Epithelial cell of proximal tubule (primary cell): ENCODE measurements around the gene ARMC5. TPM values are rescaled to one million over a fixed set of nuclear protein-coding genes. Genes with fewer than 3 reads are reported as not detected.

Source experiments
- DNase-seq: peaks from one replicate; pipeline ENCODE4 v3.0.0-alpha.2; 2011; ENCODE audit warnings: low read depth
- H3K4me3 ChIP-seq: 2 replicates; pipeline ENCODE4 v1.5.1; 2011; ENCODE audit warnings: low read depth, mild to moderate bottlenecking, low read length
- CTCF ChIP-seq: conservative IDR thresholded peaks from 2 replicates; pipeline ENCODE4 v1.5.1; 2012; ENCODE audit warnings: low read depth, mild to moderate bottlenecking, low read length
- total RNA-seq: library from RNA; depleted of rRNA; stranded (reverse); fragments of >200 nt; gene quantifications from 2 replicates; pipeline ENCODE4 v1.2.3, GENCODE V29; 2015

The ARMC5 gene
- total RNA-seq, 1 donor from 2014 or later = 10.3 TPM

GRCh38 chr16:31504159-31504558 lies 44.9 kb downstream of the ARMC5 start:
- H3K4me3 ChIP-seq = no peak overlapping the region
- no peak for TF ChIP-seq CTCF
- no peak for DNase-seq

GRCh38 chr16:31505483-31505882 lies 46.2 kb downstream of the ARMC5 start:
- no peak for DNase-seq
- TF ChIP-seq CTCF = no peak
- no peak overlapping the region for H3K4me3 ChIP-seq

- no peak for DNase-seq
- peak overlapping the region; percentile 95 for H3K4me3 ChIP-seq
- TF ChIP-seq CTCF = no peak
Measured at GRCh38 chr16:31507617-31507928, 48.3 kb downstream of the ARMC5 start.

GRCh38 chr16:31507929-31508705 lies 48.8 kb downstream of the ARMC5 start, which contains the start of gene RUSF1:
RUSF1 (minus strand) TSS chr16:31508391; CDS start chr16:31508373, 18 bp downstream.
- TF ChIP-seq CTCF = no peak
- no peak for DNase-seq
- H3K4me3 ChIP-seq = peak within 1 kb of the TSS; percentile 95

DNA sequence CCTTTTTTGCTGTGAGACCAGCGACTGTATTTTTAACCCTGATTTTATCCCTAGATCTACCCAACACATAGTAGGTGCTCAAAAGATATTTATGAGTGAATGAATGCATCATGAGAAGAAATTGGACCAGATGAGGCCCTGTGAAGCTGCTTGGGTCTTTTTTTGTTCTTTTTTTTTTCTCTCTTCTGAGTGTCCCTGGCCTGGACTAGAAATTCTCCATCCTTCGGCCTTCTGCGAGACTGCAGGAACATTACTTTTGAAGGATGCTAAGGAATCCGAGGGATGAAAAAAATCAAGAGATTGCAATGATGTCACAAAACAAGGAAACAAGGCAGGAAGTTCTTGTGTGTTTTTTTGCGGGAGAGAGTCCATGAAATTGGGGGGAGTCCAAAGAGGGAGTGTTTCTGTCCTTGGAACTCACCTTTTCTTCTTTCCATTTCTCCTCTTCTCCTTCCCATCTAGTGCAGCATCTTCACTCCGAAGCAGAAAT lies 49.5 kb downstream of the ARMC5 start:
- TF ChIP-seq CTCF = no peak
- H3K4me3 ChIP-seq = peak overlapping the region; percentile 95
- DNase-seq = no peak

- no peak overlapping the region for H3K4me3 ChIP-seq
- DNase-seq = no peak
- no peak for TF ChIP-seq CTCF
Measured at GRCh38 chr16:31513126-31513525, 53.8 kb downstream of the ARMC5 start.

- H3K4me3 ChIP-seq = no peak overlapping the region
- no peak for DNase-seq
- TF ChIP-seq CTCF = no peak
Measured at GRCh38 chr16:31513884-31514283, 54.6 kb downstream of the ARMC5 start.
